HEK293 (cell line): ENCODE results near the gene PSMB4.
"Not testable (repeated sequence)": the region's sequence is repeated elsewhere in the genome, so short reads cannot be mapped to it uniquely, and the experiment has no call there.

Source experiments
- CTCF ChIA-PET: fragments of 350-600 bp; formaldehyde crosslinking; extraction: SDS; loops from one replicate; lab custom pipeline; 2021; ENCODE audit warnings: antibody characterized with exemption; lab: Yijun Ruan, JAX
- POLR2A ChIA-PET: fragments of 300-600 bp; formaldehyde crosslinking; extraction: SDS; loops from one replicate; lab custom pipeline; 2020; ENCODE audit warnings: antibody characterized with exemption, inconsistent platforms; lab: Yijun Ruan, JAX
- H3K27ac ChIP-seq: fragments of 200-500 bp; sonication (Bioruptor generic); 2 replicates; pipeline ENCODE4 v1.5.1; 2014; ENCODE audit warnings: low read depth, low read length, control low read depth, inconsistent platforms; ENCODE audit errors: extremely low read depth
- H3K36me3 ChIP-seq, 2 experiments: fragments of 200-500 bp in 1 of 2; sonication (Bioruptor generic) in 1 of 2; 1 replicate in 1 of 2; 2 replicates in 1 of 2; pipeline ENCODE4 v1.5.1; 2014 to 2017; ENCODE audit warnings: inconsistent platforms in 2 of 2, low read length in 2 of 2; ENCODE audit not compliant: control insufficient read depth in 2 of 2, insufficient read depth in 1 of 2
- H3K4me1 ChIP-seq: fragments of 200-500 bp; sonication (Bioruptor generic); 2 replicates; pipeline ENCODE4 v1.5.1; 2014; ENCODE audit warnings: mild to moderate bottlenecking, low read length, inconsistent platforms; ENCODE audit not compliant: control insufficient read depth, insufficient read depth
- H3K4me3 ChIP-seq: 2 replicates; pipeline ENCODE4 v1.5.1; 2011; ENCODE audit warnings: low read depth, mild to moderate bottlenecking, control low read depth, low read length, moderate library complexity
- H3K9me3 ChIP-seq: fragments of 200-500 bp; sonication (Bioruptor generic); 2 replicates; pipeline ENCODE4 v1.5.1; 2014; ENCODE audit warnings: low read depth, low read length, inconsistent platforms; ENCODE audit not compliant: control insufficient read depth, insufficient read depth
- BCL11A ChIP-seq: fragments of 450-650 bp; formaldehyde crosslinking; IDR thresholded peaks from 2 replicates; pipeline ENCODE4 v1.5.1; 2016; ENCODE audit warnings: low read depth, missing biosample characterization, missing genetic modification characterization
- BCL11B ChIP-seq: fragments of 450-650 bp; formaldehyde crosslinking; IDR thresholded peaks from 2 replicates; pipeline ENCODE4 v1.5.1; 2016; ENCODE audit warnings: low read depth, missing biosample characterization, missing genetic modification characterization
- GFI1B ChIP-seq: fragments of 450-650 bp; formaldehyde crosslinking; IDR thresholded peaks from 2 replicates; pipeline ENCODE4 v1.5.1; 2016; ENCODE audit warnings: missing biosample characterization, missing genetic modification characterization
- OSR2 ChIP-seq: fragments of 450-650 bp; formaldehyde crosslinking; IDR thresholded peaks from 2 replicates; pipeline ENCODE4 v1.5.1; 2016; ENCODE audit warnings: missing biosample characterization, missing genetic modification characterization
- OVOL3 ChIP-seq: fragments of 450-650 bp; formaldehyde crosslinking; IDR thresholded peaks from 2 replicates; pipeline ENCODE4 v1.5.1; 2016; ENCODE audit warnings: missing biosample characterization, missing genetic modification characterization
- SCRT2 ChIP-seq: fragments of 450-650 bp; formaldehyde crosslinking; IDR thresholded peaks from 2 replicates; pipeline ENCODE4 v1.5.1; 2016; ENCODE audit warnings: missing biosample characterization, missing genetic modification characterization
- SP7 ChIP-seq: fragments of 450-650 bp; formaldehyde crosslinking; IDR thresholded peaks from 2 replicates; pipeline ENCODE4 v1.5.1; 2016; ENCODE audit warnings: missing biosample characterization, missing genetic modification characterization
- ZBTB1 ChIP-seq: fragments of 450-650 bp; formaldehyde crosslinking; IDR thresholded peaks from 2 replicates; pipeline ENCODE4 v1.5.1; 2016; ENCODE audit warnings: missing biosample characterization, missing genetic modification characterization
- ZBTB20 ChIP-seq: fragments of 450-650 bp; formaldehyde crosslinking; IDR thresholded peaks from 2 replicates; pipeline ENCODE4 v1.5.1; 2016; ENCODE audit warnings: missing biosample characterization, missing genetic modification characterization
- ZFP37 ChIP-seq: fragments of 450-650 bp; formaldehyde crosslinking; IDR thresholded peaks from 2 replicates; pipeline ENCODE4 v1.5.1; 2016; ENCODE audit warnings: missing biosample characterization, missing genetic modification characterization
- ZNF169 ChIP-seq: fragments of 450-650 bp; formaldehyde crosslinking; IDR thresholded peaks from 2 replicates; pipeline ENCODE4 v1.5.1; 2016; ENCODE audit warnings: missing biosample characterization, missing genetic modification characterization
- ZNF391 ChIP-seq: fragments of 450-650 bp; formaldehyde crosslinking; IDR thresholded peaks from 2 replicates; pipeline ENCODE4 v1.5.1; 2016; ENCODE audit warnings: low read depth, missing biosample characterization, missing genetic modification characterization, borderline replicate concordance
- ZNF404 ChIP-seq: fragments of 450-650 bp; formaldehyde crosslinking; IDR thresholded peaks from 2 replicates; pipeline ENCODE4 v1.5.1; 2017; ENCODE audit warnings: missing biosample characterization, missing genetic modification characterization
- ZNF433 ChIP-seq: fragments of 450-650 bp; formaldehyde crosslinking; IDR thresholded peaks from 2 replicates; pipeline ENCODE4 v1.5.1; 2016; ENCODE audit warnings: missing biosample characterization, missing genetic modification characterization, low read depth
- ZNF501 ChIP-seq: fragments of 450-650 bp; formaldehyde crosslinking; IDR thresholded peaks from 2 replicates; pipeline ENCODE4 v1.5.1; 2016; ENCODE audit warnings: missing biosample characterization, missing genetic modification characterization
- ZNF549 ChIP-seq: fragments of 450-650 bp; IDR thresholded peaks from 2 replicates; pipeline ENCODE4 v1.5.1; 2018; ENCODE audit warnings: missing biosample characterization, missing genetic modification characterization, mild to moderate bottlenecking, inconsistent platforms, moderate library complexity
- ZNF596 ChIP-seq: fragments of 450-650 bp; IDR thresholded peaks from 2 replicates; pipeline ENCODE4 v1.5.0; 2018; ENCODE audit warnings: missing biosample characterization, mild to moderate bottlenecking, missing genetic modification characterization, moderate library complexity
- ZNF600 ChIP-seq: fragments of 450-650 bp; formaldehyde crosslinking; IDR thresholded peaks from 2 replicates; pipeline ENCODE4 v1.5.1; 2016; ENCODE audit warnings: missing biosample characterization, missing genetic modification characterization
- ZNF610 ChIP-seq: fragments of 450-650 bp; formaldehyde crosslinking; IDR thresholded peaks from 2 replicates; pipeline ENCODE4 v1.5.1; 2016; ENCODE audit warnings: missing biosample characterization, missing genetic modification characterization, borderline replicate concordance
- ZNF658 ChIP-seq: fragments of 450-650 bp; formaldehyde crosslinking; IDR thresholded peaks from 2 replicates; pipeline ENCODE4; 2016; ENCODE audit warnings: missing biosample characterization, missing genetic modification characterization
- ZNF677 ChIP-seq: fragments of 450-650 bp; IDR thresholded peaks from 2 replicates; pipeline ENCODE4 v1.5.0; 2018; ENCODE audit warnings: missing biosample characterization, mild to moderate bottlenecking, missing genetic modification characterization, moderate library complexity
- TF ChIP-seq, protein P1 (sequence below): fragments of 450-650 bp; formaldehyde crosslinking; IDR thresholded peaks from 2 replicates; pipeline ENCODE4 v1.5.1; 2016; ENCODE audit warnings: missing biosample characterization, missing genetic modification characterization
- TF ChIP-seq, protein P2 (sequence below): fragments of 450-650 bp; formaldehyde crosslinking; IDR thresholded peaks from 2 replicates; pipeline ENCODE4 v1.5.1; 2017; ENCODE audit warnings: missing biosample characterization, missing genetic modification characterization
- TF ChIP-seq, protein P3 (sequence below): fragments of 450-650 bp; formaldehyde crosslinking; IDR thresholded peaks from 2 replicates; pipeline ENCODE4 v1.5.1; 2016; ENCODE audit warnings: missing biosample characterization, missing genetic modification characterization, borderline replicate concordance

The PSMB4 gene

DNA sequence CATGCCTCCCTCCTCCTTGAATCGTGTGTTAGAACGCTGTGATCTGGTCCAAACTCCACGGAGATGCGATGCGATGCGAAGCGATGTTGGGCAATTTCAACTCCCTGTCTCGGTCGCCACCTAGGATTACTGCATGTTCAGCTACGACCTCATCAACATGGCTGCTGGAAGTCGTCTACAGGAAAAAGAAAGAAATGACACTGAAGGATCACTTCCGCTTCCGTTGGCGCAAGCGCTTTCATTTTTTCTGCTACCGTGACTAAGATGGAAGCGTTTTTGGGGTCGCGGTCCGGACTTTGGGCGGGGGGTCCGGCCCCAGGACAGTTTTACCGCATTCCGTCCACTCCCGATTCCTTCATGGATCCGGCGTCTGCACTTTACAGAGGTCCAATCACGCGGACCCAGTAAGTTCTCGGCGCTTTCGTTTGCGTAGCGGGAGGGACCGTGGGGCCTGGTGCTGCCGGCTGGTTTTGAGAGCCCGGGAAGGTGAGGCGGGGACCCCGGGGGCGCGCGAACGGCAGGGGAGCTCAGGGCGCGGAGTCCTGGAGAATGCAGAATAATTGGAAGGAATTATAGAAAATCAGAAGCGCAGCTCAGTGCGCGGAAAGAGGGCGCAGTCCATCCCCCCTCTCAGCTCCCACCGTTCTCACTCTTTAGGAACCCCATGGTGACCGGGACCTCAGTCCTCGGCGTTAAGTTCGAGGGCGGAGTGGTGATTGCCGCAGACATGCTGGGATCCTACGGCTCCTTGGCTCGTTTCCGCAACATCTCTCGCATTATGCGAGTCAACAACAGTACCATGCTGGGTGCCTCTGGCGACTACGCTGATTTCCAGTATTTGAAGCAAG lies at the start of gene PSMB4 (continued):
- TF ChIP-seq, protein P1, sequence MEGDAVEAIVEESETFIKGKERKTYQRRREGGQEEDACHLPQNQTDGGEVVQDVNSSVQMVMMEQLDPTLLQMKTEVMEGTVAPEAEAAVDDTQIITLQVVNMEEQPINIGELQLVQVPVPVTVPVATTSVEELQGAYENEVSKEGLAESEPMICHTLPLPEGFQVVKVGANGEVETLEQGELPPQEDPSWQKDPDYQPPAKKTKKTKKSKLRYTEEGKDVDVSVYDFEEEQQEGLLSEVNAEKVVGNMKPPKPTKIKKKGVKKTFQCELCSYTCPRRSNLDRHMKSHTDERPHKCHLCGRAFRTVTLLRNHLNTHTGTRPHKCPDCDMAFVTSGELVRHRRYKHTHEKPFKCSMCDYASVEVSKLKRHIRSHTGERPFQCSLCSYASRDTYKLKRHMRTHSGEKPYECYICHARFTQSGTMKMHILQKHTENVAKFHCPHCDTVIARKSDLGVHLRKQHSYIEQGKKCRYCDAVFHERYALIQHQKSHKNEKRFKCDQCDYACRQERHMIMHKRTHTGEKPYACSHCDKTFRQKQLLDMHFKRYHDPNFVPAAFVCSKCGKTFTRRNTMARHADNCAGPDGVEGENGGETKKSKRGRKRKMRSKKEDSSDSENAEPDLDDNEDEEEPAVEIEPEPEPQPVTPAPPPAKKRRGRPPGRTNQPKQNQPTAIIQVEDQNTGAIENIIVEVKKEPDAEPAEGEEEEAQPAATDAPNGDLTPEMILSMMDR, result peak; percentile 92
- TF ChIP-seq SP7 (tag by site-specific recombination), result peak; percentile 78
- TF ChIP-seq ZNF391 (tag by site-specific recombination), result peak; percentile 83; the same call in 1 of the 2 replicates

DNA sequence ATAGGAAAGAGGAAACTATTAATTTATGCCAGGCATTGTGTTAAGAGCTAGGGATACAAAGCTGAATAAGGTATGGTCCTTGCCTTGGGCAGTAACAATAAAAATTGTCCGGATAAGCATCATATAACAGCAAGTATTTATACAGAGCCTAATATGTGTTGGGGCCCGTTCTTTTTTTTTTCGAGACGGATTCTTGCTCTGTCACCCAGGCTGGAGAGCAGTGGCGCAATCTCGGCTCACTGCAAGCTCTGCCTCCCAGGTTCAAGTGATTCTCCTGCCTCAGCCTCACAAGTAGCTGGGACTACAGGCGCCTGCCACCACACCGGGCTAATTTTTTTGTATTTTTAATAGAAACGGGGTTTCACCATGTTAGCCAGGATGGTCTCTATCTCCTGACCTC lies 49.0 kb upstream of the PSMB4 start:
- H3K36me3 ChIP-seq, H3K9me3 ChIP-seq, H3K4me3 ChIP-seq, H3K27ac ChIP-seq, H3K4me1 ChIP-seq: not testable (repeated sequence)
- ChIA-PET POLR2A (interaction anchor here (0.5 to 1.2 kb wide), 2 partner anchors 142 to 161 kb away, joined by 3 to 4 read pairs; partner anchors contain the start of gene VPS72), CTCF (interaction anchor here (2.6 kb wide), 1 partner anchor 10 kb away, joined by 22 read pairs; no protein-coding TSS in a partner anchor)

DNA sequence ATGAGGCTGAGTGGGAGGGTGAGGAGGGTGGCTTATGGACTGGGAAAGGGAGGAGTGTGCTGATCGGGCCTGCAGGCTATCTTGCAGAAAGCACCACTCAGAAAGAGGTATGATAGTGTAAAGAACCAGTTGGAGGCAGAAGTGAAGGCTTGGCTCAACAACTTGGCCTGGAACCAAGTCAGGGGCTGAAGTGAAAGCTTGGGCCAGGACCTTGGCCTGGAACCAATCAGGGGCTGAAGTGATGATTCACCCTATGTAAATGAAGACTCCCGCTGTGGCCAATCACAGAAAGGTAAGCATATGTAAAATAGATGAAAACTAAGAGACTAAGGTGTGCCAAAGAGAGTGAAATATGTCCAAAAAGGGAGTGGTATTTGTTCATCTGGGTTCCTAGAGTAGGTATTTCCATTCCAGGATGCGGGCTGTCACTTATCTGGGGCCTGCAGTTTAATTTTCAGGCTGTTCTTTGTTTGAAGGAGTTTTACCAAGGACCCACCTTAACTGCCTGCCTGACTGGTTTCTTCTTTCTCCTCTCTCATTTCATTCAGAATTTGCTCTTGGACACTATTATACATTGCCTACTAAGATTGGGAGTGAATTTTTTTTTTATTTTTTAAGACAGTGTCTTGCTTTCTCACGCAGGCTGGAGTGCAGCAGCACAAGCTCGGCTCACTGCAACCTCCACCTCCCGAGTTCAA lies 47.2 kb upstream of the PSMB4 start:
- H3K9me3 ChIP-seq, result no peaks in the 10 kb centered on the region
- CTCF ChIA-PET, result interaction anchor here (0.6 to 2.6 kb wide), 9 partner anchors 10 to 800 kb away, joined by 3 to 22 read pairs (median 3); partner anchors contain the start of gene THEM5
- TF ChIP-seq ZNF677 (tag by site-specific recombination) (peak; percentile 81), OVOL3 (tag by site-specific recombination) (no peak)
- no peaks in the 10 kb centered on the region for H3K36me3 ChIP-seq
- no peak overlapping the region for H3K4me3 ChIP-seq
- H3K27ac ChIP-seq, result no peak overlapping the region
- no peaks in the 10 kb centered on the region for H3K4me1 ChIP-seq
- POLR2A ChIA-PET, result interaction anchor here (0.6 kb wide), 1 partner anchor 16 kb away, joined by 3 read pairs; no protein-coding TSS in a partner anchor

DNA sequence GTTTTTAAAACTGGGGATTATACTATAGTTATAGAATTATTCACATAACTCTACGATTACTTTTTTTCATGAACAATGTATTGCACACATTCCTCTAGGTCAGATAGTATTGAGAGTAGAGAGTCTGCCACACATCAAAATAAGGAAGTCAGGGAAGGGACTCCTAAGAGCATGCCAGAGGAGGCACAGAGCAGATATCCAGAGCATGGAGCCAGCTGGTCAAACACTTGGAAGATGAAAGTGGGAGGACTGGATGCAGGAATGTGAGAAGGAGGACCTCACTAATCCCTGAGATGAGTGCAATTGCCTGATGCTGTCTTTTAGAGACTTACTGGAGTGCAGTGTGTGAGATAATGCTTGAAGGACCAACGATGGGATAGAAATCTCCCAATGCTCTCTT lies 42.7 kb upstream of the PSMB4 start:
- no peaks in the 10 kb centered on the region for H3K4me1 ChIP-seq
- no peaks in the 10 kb centered on the region for H3K9me3 ChIP-seq
- no peak overlapping the region for H3K27ac ChIP-seq
- POLR2A ChIA-PET, result interaction anchor here (1.2 kb wide), 1 partner anchor 15 kb away, joined by 3 read pairs; no protein-coding TSS in a partner anchor
- no peak for TF ChIP-seq ZBTB20 (tag by site-specific recombination)
- TF ChIP-seq ZNF404 (tag by site-specific recombination), result no peak
- no peak for TF ChIP-seq ZNF600
- TF ChIP-seq, protein P2, sequence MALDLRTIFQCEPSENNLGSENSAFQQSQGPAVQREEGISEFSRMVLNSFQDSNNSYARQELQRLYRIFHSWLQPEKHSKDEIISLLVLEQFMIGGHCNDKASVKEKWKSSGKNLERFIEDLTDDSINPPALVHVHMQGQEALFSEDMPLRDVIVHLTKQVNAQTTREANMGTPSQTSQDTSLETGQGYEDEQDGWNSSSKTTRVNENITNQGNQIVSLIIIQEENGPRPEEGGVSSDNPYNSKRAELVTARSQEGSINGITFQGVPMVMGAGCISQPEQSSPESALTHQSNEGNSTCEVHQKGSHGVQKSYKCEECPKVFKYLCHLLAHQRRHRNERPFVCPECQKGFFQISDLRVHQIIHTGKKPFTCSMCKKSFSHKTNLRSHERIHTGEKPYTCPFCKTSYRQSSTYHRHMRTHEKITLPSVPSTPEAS (tag by site-specific recombination), result no peak
- TF ChIP-seq ZNF501 (tag by site-specific recombination), result no peak
- no peak for TF ChIP-seq ZNF169 (tag by site-specific recombination)
- no peak for TF ChIP-seq BCL11B (tag by site-specific recombination)
- no peak for TF ChIP-seq ZNF610 (tag by site-specific recombination)
- no peak for TF ChIP-seq SCRT2 (tag by site-specific recombination)
- TF ChIP-seq ZBTB1 (tag by site-specific recombination), result no peak
- no peak for TF ChIP-seq BCL11A (tag by site-specific recombination)
- no peak for TF ChIP-seq ZNF433 (tag by site-specific recombination)
- no peak for TF ChIP-seq ZFP37
- TF ChIP-seq, protein P3, sequence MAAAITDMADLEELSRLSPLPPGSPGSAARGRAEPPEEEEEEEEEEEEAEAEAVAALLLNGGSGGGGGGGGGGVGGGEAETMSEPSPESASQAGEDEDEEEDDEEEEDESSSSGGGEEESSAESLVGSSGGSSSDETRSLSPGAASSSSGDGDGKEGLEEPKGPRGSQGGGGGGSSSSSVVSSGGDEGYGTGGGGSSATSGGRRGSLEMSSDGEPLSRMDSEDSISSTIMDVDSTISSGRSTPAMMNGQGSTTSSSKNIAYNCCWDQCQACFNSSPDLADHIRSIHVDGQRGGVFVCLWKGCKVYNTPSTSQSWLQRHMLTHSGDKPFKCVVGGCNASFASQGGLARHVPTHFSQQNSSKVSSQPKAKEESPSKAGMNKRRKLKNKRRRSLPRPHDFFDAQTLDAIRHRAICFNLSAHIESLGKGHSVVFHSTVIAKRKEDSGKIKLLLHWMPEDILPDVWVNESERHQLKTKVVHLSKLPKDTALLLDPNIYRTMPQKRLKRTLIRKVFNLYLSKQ (tag by site-specific recombination), result no peak
- TF ChIP-seq ZNF658 (tag by site-specific recombination), result no peak
- TF ChIP-seq ZNF549 (tag by site-specific recombination), result no peak
- TF ChIP-seq OSR2 (tag by site-specific recombination), result no peak
- no peak for TF ChIP-seq GFI1B (tag by site-specific recombination)
- no peak for TF ChIP-seq ZNF596 (tag by site-specific recombination)
- H3K4me3 ChIP-seq, result no peak overlapping the region
- CTCF ChIA-PET, result interaction anchor here (0.6 to 0.8 kb wide), 3 partner anchors 15 to 533 kb away, joined by 3 to 7 read pairs (median 5); no protein-coding TSS in a partner anchor
- no peaks in the 10 kb centered on the region for H3K36me3 ChIP-seq
